H1 (cell line): Measurements from ENCODE around the gene BLTP2. TPM values are rescaled to one million over a fixed set of nuclear protein-coding genes. Genes with fewer than 3 reads are reported as not detected.

Experiments used
- SP1 ChIP-seq: IDR thresholded peaks from 2 replicates; pipeline ENCODE4 v1.6.1; 2011; ENCODE audit warnings: low read depth, low read length
- TCF12 ChIP-seq: IDR thresholded peaks from 2 replicates; pipeline ENCODE4 v1.6.1; 2011; ENCODE audit warnings: low read depth, mild to moderate bottlenecking, low read length
- ZNF274 ChIP-seq: IDR thresholded peaks from 2 replicates; pipeline ENCODE4 v1.7.0; 2012; ENCODE audit warnings: low read length, borderline replicate concordance; ENCODE audit errors: extremely low read depth
- polyA plus RNA-seq, 7 experiments: library from polyadenylated mRNA; depleted of rRNA in 3 of 7; stranded (reverse) in 5 of 7; unstranded in 2 of 7; fragments of >200 nt in 5 of 7; fragments of 200-250 nt in 2 of 7; gene quantifications; 1 replicate in 5 of 7; 2 replicates in 1 of 7; 4 replicates in 1 of 7; pipeline versions ENCODE4 v1.2.1 to v1.2.3, GENCODE V29; 2011 to 2013; ENCODE audit warnings: missing spikeins in 2 of 7, mixed read lengths in 2 of 7
- total RNA-seq: library from RNA; stranded (reverse); fragmentation: NEBNext Ultra II Directional; extraction: Animal tissue kit (Norgen Biotek cat#: 25700); gene quantifications from 2 replicates; pipeline ENCODE4 v1.2.1, GENCODE V29; 2021

The BLTP2 gene
- total and polyA plus RNA-seq, 2 of the 8 experiments (the other 6 are each of a cell fraction or from before 2014, with no cell fraction given) = 80.9 to 140 TPM

GRCh38 chr17:28669918-28670317 lies 25.0 kb upstream of the BLTP2 start (continued):
- TF ChIP-seq ZNF274 (no peak), SP1 (no peak), TCF12 (no peak)
